ENCODE measurements around the gene CEP120.
"Not testable (repeated sequence)": the region's sequence is repeated elsewhere in the genome, so short reads cannot be mapped to it uniquely, and the experiment has no call there.

Gene CEP120

DNA sequence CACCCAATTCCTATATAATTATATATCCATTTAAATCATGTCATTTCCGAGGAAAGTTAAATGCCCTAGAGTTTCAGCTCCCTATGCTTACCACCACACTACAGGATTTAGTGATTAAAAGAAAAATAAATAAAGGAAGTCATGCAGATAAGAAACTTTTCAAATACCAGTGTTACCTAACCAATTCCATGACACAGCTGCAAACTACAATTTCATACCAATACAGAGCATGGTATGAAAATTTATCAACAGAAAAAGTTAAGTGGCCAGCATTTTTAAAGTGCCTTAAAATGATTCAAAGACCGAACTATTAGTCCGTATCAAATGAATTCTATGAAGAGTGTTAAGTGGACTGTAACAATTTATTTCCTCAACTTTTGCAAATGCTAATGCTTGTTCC is 35.9 kb downstream of the CEP120 start:
- no peak for DNase-seq (ENCODE audit: low spot score)

DNA sequence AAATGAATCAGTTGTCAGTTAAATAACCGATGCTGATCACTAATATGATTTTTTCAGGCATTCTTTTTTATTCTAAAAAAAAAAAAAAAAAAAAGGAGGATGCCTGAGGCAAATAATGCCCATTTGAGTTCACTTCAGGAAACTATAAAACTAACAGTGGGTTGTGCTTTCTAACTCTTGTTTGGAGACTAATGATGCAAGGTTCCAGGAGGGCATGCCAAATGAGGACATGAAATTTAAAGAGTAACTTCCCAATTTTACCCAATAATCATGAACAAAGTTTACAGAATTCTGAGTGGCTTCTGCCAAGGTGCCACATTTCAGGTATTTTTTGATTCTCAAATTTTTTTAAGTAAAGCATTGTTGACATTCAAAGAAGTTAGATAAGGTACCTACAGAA is 41.0 kb downstream of the CEP120 start:
- DNase-seq (ENCODE audit: low spot score), result no peak

DNA sequence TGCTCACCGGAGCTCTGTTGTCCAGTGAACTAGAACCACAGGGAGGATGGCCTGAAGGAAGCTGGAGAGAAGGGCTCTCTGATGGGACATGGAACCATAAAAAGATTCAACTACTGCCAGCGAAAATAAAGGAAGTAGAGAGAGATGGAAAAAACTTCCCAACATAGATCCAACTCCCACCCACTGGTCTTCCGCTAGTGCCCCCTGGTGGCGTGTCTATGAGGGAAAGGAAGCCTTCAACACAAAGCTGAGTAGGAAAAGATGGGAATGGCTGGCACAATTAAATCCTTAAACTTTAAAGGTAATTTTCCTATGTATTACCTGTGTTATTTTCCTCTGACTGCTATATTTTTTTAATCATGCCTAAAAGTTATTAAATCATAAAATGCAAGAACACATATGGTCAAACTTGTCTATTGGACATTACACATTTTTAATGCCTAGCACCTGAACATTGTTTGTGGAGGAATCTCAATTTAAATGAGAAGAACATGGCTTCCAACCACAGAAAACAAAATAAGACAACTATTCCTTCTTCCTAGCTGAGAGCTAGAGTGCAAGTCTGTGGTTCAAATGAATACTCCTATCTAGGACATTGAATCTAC is 51.5 kb downstream of the CEP120 start:
- peak; percentile 10 for DNase-seq (ENCODE audit: low spot score)

DNA sequence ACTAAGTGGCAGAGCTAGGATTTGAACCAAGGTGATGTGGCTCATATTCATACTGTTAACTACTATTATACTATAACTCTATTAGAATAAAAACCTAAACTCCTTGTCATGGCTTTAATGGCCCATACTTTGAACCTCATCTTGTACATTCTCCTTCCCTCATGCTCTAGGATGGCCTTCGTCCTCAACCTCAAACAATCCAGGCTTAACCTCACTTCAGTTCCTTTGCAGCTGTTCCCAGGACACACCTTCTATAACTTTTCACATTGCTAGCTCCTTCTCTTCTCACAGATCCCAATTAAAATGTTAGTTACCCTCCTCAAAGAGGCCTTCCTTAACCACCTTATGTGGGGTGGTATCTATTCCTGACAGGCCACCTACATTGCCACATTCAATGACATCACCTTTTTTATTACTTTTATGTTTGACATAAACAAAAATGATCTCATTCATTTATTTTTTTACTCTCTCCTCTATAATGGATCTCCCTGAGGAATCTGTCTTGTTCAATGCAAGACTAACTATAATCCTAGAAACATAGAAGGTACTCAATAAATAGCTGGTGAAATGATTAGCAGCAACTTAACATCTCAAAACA is 53.7 kb downstream of the CEP120 start:
- no peak for DNase-seq (ENCODE audit: low spot score)

DNA sequence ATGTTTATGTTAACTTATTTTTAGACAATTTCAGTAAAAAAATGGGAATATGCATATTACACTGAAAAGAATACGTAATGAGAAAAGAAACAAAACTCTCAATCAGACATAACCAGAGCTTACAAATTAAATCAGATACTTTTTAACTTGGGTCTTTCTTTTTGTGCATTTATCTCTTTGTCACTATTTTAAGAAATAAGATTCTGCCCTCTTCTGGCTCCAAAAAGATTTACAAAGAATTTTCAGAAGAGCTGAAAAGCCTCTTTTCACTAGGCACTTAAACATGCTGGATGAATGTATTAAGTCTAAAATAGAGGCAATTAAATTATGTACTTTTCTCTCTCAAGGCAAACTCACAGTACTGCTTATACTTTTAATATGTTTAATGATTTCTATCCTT is 55.5 kb downstream of the CEP120 start:
- DNase-seq (ENCODE audit: low spot score), result peak; percentile 15

DNA sequence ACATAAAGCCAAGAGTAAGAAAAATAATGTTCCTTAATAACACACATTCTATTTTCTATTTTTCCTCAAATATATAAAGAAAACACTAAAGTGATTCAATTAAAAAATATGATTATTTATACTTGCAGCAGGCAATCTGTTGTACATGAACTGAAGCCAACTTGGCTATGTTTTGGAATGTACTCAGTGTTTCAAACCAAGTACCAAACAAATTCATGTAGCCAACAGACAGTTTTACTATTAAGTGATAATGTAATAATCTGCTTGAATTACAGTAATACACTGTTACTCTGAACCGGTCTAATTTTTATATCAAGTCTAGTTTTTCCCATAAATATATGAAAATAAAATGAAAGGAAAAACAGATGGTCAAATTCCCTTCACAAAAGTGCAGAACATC is 58.0 kb downstream of the CEP120 start:
- DNase-seq (ENCODE audit: low spot score), result peak; percentile 64

DNA sequence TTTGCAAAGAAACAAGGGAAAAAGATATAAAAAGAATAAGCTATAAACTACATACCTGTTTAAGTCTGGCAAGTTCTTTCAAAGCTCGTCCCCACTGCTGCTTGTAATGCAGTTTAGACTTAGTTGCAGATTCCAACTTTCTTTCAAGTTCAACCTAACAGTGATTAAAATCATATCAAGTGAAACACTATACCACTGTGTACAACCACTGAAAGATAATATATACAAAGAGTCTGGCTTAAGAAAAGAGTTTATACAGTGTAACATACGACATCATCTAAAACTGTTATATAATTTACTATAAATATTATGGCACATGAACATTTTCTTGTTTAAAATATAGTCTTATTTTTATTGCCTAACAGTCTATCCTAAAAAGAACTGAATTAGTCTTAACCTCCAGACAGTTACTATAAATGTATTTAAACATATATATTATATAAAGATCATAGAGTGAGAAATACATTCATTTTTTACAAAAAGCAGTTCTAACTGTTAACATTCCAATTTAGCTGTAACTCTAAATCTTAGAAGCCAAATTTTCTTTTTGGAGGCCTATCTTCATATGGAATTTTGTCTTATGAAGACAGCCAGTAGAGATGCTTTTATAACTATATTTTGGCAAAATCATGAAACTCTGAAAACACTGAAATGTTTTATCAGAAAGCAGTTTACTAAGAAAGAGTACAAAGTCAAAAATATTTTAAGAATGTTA is 58.6 kb downstream of the CEP120 start:
- no peak for DNase-seq (ENCODE audit: low spot score)

DNA sequence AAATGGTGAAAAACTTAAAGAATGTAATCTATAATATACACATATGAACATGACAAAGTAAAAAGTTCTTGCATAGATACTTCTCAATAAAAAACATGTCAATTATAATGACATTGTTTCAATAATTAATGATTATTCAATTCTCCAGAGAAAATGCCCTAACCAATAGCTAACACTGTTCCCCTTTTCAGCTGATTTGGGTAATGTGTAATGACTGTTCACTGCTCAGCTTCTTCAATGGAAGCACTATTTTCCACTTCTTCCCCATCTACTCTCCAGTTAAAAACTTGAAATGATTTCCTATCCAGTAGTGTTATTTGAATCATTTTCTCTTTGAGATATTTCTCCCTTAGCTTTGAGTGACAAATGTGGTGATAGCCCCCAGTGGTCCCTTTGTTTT is 62.3 kb downstream of the CEP120 start:
- no peak for DNase-seq (ENCODE audit: low spot score)

DNA sequence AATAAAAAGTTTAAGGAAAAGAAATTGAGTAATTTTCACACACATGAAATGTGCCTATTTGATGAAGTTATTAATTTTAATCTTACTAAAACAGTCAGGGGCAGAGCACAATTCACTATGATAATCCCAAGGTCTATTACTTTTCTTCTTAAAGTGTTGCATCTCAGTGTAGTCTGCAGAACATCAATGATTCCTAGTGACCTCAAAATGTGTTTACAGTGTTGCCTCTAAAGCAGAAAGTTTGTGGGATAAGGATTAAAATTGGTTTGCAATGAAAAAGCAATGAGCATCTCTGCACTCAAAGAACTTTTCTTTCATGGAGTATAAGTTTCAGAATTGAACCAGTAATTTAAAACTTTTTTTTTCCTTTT is 63.0 kb downstream of the CEP120 start:
- no peak for DNase-seq (ENCODE audit: low spot score)

DNA sequence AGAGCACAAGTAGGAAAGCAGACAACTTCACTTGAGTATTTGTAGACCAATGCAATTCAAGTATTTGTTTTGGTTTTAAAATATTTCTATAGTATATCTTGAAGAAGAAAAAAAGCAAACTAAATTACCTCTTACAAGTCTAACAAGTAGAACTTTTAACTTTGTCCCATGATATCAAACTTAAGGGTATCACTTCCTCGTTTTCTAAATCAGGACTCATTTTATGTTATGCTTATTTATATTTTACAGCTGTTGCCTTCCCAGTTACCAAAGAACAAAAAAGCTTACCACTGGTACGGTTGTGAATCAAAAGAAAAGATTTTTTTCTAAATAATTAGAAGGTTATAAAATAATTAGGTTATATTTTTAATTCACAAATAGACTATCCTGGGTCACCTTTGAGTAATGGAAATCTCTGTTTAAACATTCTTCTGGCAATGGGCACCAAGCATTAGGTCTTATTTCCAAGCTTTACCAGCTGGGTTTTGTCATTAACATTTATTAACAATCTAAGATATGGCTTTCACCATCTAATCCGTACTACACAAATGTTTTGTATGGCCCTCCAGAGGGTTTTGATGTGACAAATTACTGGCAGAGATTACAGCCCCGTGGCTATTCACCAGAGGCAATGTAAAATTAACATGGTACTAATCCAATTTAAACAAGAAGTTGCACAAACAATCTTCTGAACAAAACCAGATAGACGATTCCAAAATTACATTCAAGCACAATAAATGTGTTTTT is 63.6 kb downstream of the CEP120 start:
- no peak for DNase-seq (ENCODE audit: low spot score)

DNA sequence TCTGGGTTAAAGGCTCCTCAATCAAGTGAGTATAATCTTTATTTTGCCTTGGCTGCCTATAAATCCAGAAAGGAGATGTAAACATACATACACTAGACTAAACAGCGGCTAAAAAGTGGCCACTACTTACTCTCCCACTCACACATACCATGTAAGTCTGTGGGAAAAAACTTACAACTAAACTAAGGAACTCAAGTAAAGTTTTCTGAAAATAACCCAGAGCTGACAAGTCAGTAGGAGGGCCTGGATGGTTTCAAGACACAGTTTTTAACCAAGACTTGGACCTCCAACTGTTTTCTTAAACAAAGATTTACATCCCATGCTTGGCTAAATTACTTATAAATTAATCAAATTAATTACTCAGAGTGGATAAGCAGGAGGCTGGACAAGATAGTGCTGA is 64.5 kb downstream of the CEP120 start:
- DNase-seq (ENCODE audit: low spot score), result no peak

DNA sequence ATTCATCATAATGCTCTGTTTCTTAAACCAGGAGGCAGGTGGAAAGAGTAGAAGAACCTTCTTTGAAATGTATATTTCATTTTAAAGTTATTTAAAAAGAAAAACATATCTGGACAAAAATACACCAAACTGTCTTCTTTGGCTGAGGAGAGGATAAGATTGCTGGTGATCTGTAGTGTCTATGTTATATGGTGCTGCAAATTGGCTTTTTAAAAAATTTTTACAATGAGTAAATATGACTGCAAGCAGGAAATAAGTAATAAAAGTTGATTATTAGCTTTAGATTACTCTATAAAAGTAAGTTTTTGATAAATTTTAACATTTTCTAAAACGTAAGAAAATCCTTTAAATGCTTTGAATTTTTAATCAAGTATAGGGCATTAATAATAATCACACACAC is 64.9 kb downstream of the CEP120 start:
- no peak for DNase-seq (ENCODE audit: low spot score)

DNA sequence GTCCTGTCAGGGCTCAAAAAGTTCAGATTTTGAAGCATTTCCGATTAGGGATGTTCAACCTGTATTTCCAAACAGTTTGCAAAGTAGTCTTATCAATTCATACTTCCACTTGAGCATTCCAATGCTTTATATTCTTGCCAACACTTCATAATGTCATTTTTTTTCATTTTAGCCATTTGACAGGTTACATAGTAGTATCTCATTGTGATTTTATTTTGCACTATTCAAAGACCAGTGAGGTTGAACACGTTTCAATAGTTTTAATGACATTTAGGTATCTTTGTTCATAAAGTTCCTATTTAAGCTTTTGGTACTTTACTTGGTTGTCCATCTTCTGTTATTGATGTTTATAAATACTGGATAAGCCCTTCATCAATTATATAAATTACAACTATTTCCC is 71.4 kb downstream of the CEP120 start:
- DNase-seq (ENCODE audit: low spot score), result no peak

DNA sequence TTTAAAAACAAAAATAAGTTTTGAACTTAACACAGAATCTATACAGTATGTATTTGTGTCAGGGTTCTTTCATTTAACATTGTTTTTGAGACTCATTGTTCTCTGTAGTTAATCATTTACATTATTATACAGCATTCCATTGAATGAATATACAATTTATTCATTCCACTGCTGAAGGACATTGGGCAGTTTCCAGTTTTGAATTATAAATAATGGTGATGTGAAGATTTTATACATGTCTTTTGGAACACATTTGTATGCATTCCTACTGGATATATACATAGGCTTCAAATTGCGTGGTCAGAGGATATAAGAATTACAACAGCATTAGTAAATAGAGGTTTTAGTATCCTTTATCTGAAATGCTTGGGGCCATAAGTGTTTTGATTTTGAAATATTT is 72.0 kb downstream of the CEP120 start:
- no peak for DNase-seq (ENCODE audit: low spot score)

DNA sequence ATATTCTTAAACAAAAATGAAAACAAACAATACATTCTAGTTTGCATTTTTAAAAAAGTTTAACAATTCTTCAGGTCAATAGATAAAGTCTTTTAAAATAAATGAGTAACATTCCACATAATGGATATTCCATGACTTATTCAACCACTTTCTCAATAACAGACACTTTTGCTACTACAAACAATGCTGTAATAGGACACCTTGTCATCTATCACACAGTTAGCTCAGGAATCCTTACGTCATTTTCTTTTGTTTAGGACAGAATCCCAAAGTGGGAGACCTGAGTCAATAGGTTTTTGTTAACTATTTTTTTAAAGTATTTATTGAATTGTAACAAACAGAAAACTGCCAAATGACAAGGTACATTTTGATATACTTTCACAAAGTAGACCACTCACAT is 72.5 kb downstream of the CEP120 start:
- DNase-seq (ENCODE audit: low spot score), result no peak

DNA sequence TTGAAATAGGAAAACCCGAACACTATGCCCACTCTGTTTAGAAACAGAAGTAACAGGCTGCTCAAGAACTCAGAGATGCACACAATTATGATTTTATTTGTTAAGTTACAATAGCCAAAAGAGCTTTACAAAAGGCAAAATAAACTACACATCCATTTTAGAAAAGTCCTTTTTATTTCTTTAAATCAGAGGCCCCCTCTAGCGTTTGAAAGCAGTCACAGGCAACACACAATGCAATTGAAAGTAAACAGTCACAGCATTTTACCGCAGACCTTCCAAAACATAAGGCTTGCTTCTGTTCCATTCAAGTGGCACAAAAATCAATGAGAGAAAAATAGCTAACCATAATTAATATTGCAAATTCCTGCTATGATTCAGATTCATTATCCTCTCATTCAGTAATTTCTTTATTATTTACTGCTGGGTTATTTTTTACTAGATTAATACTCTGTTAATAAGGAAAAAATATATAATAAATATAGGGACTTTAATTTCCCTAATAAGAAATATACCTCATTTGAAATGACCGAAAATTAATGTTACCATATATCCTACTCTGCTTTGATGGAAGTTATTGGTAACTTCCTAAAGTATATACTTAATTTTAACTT is 78.3 kb downstream of the CEP120 start:
- peak; percentile 27 for DNase-seq (ENCODE audit: low spot score)

DNA sequence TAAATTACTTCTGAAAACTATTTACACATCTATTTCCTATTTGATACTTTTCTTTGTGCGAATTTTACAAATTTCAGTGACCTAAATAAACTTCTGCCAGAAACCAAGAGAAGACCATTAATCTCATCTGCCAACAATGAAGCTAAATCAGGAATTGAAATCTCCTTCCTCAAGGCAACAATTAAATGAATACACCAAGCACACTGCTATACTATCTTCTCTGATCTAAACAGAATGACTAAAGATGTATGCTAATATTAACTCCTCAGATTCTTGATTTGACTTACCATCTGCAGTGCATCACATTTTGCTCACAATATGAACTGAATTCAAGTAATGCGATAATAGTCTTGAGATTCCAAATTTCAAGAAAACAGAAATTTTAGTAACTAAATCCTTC is 82.3 kb downstream of the CEP120 start:
- no peak for DNase-seq (ENCODE audit: low spot score)

DNA sequence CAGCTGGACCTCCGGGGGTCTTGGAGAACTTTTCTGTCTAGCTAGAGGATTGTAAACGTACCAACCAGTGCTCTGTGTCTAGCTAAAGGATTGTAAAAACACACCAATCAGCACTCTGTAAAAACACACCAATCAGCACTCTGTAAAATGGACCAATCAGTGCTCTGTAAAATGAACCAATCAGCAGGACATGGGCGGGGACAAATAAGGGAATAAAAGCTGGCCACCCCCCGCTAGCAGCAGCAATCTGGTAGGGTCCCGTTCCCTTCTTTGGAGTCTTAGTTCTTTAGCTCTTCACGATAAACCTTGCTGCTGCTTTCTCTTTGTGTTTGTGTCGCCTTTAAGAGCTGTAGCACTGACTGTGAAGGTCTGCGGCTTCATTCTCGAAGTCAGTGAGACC is 114.8 kb downstream of the CEP120 start:
- DNase-seq (ENCODE audit: low spot score), result not testable (repeated sequence)

DNA sequence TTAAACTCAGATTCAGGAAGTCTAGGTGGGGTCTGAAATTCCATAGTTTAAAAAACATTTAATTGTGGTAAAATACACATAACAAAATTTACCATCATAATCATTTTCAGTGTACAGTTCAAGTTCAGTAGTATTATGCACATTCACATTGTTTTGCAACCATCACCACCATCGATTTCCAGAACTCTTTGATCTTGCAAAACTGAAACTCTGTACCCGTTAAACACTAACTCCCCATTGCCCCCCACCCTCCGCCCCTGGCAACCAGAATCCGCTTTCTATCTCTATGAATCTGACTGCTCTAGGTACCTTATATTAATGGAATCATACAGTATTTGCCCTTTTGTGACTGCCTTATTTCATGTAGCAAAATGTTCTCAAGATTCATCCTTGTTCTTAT is 117.5 kb downstream of the CEP120 start:
- DNase-seq (ENCODE audit: low spot score), result no peak

DNA sequence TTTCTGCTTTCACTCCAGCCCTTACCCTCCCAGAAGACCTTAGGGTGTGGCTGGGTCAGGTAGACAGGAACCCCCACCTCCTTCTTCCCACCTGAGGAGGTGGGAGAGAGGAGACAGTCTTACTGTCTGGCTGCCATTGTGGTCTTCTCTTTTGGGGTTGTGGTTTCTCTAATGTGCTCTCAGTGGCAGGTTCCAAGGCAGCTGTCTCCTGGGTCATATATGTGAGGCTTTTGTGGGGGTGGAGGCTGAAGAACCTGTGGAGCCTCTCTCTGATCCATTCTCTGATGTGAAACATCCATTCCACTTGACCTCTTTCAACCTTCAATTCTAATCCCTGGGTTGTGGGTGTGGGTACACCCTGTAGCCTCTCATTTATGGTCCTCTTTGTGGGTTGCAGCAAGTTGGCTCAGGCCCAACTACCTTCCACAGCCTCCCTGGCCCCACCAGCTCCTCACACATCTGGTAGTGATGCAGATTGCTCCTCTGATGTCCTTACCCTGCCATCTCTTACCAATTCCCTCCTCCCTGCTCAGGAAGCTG is 118.4 kb downstream of the CEP120 start:
- DNase-seq (ENCODE audit: low spot score), result no peak

DNA sequence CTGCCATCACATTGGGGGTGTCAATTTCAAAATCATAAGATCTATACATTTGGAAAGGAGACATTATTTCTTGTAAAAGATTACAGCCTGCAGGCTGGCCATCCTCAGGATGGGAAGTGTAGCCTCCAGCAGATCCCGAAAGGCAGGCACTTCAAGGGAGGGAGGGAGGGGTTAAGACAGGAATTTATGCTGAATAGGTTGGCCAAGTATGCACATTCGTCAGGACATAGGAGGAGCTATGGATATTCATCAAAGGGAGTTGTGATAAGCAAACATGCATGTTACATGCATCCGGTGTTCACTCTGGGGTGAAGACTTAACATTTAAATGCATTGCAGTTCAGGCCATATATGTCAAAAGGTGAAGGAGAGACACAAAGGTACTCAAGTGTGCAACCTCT is 119.4 kb downstream of the CEP120 start:
- DNase-seq (ENCODE audit: low spot score), result no peak

DNA sequence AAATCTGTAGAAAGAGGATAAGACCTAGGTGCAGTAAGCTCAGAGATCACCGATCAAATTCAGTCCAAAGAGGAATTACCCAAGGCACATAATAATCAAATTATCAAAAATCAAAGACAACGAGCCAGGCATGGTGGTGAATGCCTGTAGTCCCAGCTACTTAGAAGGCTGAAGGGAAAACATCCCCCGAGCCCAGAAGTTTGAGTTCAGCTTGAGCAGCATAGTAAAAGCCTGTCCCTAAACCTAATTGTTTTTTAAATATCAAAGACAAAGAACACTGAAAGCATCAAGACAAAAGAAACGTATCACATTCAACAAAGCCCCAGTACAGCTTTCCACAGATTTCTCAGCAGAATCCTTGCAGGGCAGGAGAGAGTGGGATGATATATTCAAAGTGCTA is 122.9 kb downstream of the CEP120 start:
- DNase-seq (ENCODE audit: low spot score), result no peak
